Bronchial epithelial cell (primary cell): ENCODE measurements around the gene C8B. TPM values are rescaled to one million over a fixed set of nuclear protein-coding genes. Genes with fewer than 3 reads are reported as not detected.

Experiments
- DNase-seq: peaks from one replicate; pipeline ENCODE4 v3.0.0-alpha.2; 2010; ENCODE audit warnings: low read depth
- FAIRE-seq: peaks from 2 replicates; lab custom pipeline; 2011; peaks lifted over from hg19 to GRCh38; lab: Jason Lieb, UNC
- H3K27me3 ChIP-seq: 2 replicates; pipeline ENCODE4 v1.5.1; 2011; ENCODE audit warnings: low read length; ENCODE audit not compliant: control insufficient read depth, insufficient read depth
- H3K36me3 ChIP-seq: 2 replicates; pipeline ENCODE4 v1.5.1; 2011; ENCODE audit warnings: low read length; ENCODE audit not compliant: control insufficient read depth, insufficient read depth
- H3K4me3 ChIP-seq: 2 replicates; pipeline ENCODE4 v1.5.1; 2011; ENCODE audit warnings: mild to moderate bottlenecking, low read depth, low read length, control low read depth
- CTCF ChIP-seq: IDR thresholded peaks from 2 replicates; pipeline ENCODE4 v1.5.1; 2011; ENCODE audit warnings: mild to moderate bottlenecking, moderate library complexity, low read length, control low read depth, inconsistent platforms; ENCODE audit not compliant: insufficient read depth, severe bottlenecking
- total RNA-seq: library from RNA; depleted of rRNA; stranded (reverse); fragments of >200 nt; gene quantifications from 2 replicates; pipeline ENCODE4 v1.2.1, GENCODE V29; 2014

The C8B gene
- total RNA-seq, 1 donor from 2014 or later, result not detected

- no peak for TF ChIP-seq CTCF
- Histone ChIP-seq H3K27me3 (no peaks in the 10 kb centered on the region), H3K36me3 (no peaks in the 10 kb centered on the region), H3K4me3 (no peak overlapping the region)
- no peak for FAIRE-seq
- no peak for DNase-seq
Measured at GRCh38 chr1:56952501-56952900, 13.3 kb downstream of the C8B start.

DNA sequence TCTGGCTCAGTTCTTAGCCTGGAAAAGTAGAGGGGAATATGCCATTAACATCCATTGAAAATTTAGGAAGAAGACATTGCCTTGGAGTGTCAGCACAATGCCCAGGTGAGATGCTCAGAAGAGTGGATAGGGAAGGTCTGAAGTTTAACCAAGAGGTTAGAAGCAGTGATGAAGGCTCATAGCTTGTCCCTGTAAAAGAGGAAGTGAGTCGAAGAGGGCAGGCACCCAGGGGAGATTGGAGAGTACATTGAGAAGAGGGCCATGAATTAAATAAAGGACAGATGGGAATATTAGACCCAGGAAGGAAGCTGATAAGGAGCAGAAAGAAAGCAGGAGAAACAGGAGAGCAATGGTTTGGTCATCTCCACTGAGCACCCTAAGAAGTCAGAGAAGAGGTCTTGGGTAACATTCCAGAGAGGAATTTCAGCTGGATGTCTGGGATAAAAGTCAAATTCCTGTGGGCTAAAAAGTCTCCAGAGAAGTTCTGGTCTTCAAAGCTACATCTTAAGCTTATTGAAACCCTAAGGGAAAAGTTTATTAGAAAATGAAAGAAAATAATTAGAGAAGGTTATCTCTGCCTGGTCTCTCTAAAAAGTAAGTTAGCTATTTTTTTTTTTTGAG, 17.3 kb downstream of the C8B start:
- TF ChIP-seq CTCF, result no peak
- Histone ChIP-seq H3K36me3 (no peaks in the 10 kb centered on the region), H3K27me3 (no peaks in the 10 kb centered on the region), H3K4me3 (no peak overlapping the region)
- DNase-seq (no peak), FAIRE-seq (no peak)

DNA sequence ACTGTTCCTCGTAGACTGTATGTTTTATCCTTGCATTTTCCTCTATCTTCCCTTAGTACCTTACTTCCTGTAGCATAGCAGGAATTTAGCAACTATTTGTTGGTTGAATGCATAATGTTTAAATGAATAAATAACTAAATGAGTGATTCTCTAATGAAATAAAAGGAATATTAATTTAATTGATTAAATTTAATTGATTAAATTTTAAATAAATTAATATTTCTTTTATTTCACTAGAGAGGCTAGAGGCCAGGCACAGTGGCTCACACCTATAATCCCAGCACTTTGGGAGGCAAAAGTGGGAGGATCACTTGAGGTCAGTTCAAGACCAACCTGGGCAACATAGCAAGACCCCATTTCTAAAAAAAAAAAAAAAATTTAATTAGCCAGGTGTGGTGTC, 25.8 kb downstream of the C8B start:
- Histone ChIP-seq H3K4me3 (no peak overlapping the region), H3K36me3 (no peaks in the 10 kb centered on the region), H3K27me3 (no peaks in the 10 kb centered on the region)
- DNase-seq (no peak), FAIRE-seq (no peak)
- TF ChIP-seq CTCF, result no peak

DNA sequence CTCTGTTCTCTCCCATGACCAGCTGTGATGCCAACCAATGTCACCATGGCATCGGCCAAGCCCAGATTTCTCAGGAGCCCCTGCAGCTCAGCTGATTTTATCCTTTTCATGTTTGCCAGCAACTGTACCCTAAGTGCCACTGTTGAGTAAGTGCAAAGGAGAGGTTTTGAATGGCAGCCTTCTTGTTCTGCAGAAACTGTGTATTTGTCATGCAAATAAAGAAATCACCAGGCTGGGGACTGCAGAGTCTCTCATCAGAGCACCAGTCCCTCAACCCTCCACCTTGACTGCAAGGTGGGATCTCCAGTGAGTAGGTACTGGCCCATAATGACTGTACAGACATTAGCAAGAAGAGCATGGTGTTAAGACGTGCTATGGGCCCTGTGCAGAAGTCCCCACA, 26.6 kb downstream of the C8B start:
- FAIRE-seq (no peak), DNase-seq (no peak)
- no peak for TF ChIP-seq CTCF
- no peaks in the 10 kb centered on the region for H3K27me3 ChIP-seq
- no peak overlapping the region for H3K4me3 ChIP-seq
- H3K36me3 ChIP-seq, result no peaks in the 10 kb centered on the region

GRCh38 chr1:56938646-56939045, 27.2 kb downstream of the C8B start:
- TF ChIP-seq CTCF, result no peak
- no peak for DNase-seq
- FAIRE-seq, result no peak
- H3K27me3 ChIP-seq, result no peaks in the 10 kb centered on the region
- H3K4me3 ChIP-seq, result no peak overlapping the region
- no peaks in the 10 kb centered on the region for H3K36me3 ChIP-seq

DNA sequence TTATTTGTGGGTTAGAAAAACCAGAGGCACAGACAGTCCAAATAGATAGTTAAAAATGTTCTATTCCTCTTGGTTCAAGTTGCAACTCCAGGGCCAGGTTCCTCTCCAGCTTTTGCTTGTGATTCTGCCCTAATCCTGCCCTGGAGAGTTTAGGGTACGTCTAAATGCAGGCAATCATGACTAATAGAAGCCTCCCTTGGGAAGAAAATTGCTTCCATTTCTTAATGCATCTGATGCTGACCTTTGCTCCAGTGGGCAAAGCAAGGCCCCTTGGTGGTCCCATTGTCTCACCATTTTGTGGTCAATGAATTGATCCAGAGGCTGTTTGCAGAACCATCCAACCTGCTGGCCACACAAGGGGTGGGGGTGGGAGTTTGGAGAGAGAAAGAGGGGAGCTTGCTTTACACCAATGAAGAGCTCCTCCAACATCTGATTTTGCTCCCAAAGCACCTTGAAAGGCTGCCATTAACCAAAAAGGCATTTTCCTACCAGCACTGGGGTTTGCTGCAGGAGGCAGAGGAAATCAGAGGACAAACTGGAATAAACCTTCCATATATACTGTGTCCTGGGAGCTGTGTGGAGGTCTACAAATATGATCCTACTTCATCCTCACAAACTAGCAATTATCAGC, 31.3 kb downstream of the C8B start:
- Histone ChIP-seq H3K36me3 (no peaks in the 10 kb centered on the region), H3K4me3 (no peak overlapping the region), H3K27me3 (no peaks in the 10 kb centered on the region)
- FAIRE-seq (no peak), DNase-seq (no peak)
- no peak for TF ChIP-seq CTCF
